ENCODE measurements around the gene BLZF1.

The BLZF1 gene

GRCh38 chr1:169345511-169345910 is 22.5 kb upstream of the BLZF1 start:
- H3K4me3 ChIP-seq (ENCODE audit: insufficient read depth, low read length, poor library complexity, severe bottlenecking), result no peak overlapping the region
- no peak for TF ChIP-seq CTCF (IDR thresholded peaks at IDR 0.05; ENCODE audit: insufficient read depth, low read length, poor library complexity, severe bottlenecking)
- TF ChIP-seq EZH2phosphoT487 (conservative IDR thresholded peaks at IDR 0.05; ENCODE audit: low read length), result no peak

GRCh38 chr1:169346036-169346589 is 21.9 kb upstream of the BLZF1 start:
- no peak overlapping the region for H3K27ac ChIP-seq (ENCODE audit: low read depth, low read length)
- H3K4me3 ChIP-seq (ENCODE audit: insufficient read depth, low read length, poor library complexity, severe bottlenecking), result no peak overlapping the region
- no peak overlapping the region for H2AFZ ChIP-seq (ENCODE audit: low read depth, low read length, severe bottlenecking)
- no peaks in the 10 kb centered on the region for H3K9me3 ChIP-seq (ENCODE audit: insufficient read depth, low read length)
- H3K27me3 ChIP-seq (ENCODE audit: low read length), result no peaks in the 10 kb centered on the region
- no peaks in the 10 kb centered on the region for H4K20me1 ChIP-seq (ENCODE audit: low read depth, low read length)
- no peak overlapping the region for H3K4me2 ChIP-seq (ENCODE audit: low read depth, low read length, poor library complexity, severe bottlenecking)
- no peaks in the 10 kb centered on the region for H3K9me2 ChIP-seq (replicated peaks; ENCODE audit: insufficient read depth, low read length)
- no peak overlapping the region for H3K9ac ChIP-seq (ENCODE audit: low read length)
- no peak for TF ChIP-seq CTCF (IDR thresholded peaks at IDR 0.05; ENCODE audit: insufficient read depth, low read length, poor library complexity, severe bottlenecking)
- TF ChIP-seq EZH2phosphoT487 (conservative IDR thresholded peaks at IDR 0.05; ENCODE audit: low read length), result no peak
- H3K79me2 ChIP-seq (ENCODE audit: insufficient read depth, low read length), result no peaks in the 10 kb centered on the region
- H3K36me3 ChIP-seq (ENCODE audit: low read length), result no peaks in the 10 kb centered on the region
- H3F3A ChIP-seq (ENCODE audit: insufficient read depth), result no peaks in the 10 kb centered on the region

More at GRCh38 chr1:169345511-169345910, 22.5 kb upstream of the BLZF1 start:
- Histone ChIP-seq H3K9me3 (ENCODE audit: insufficient read depth, low read length) (no peaks in the 10 kb centered on the region), H3K36me3 (ENCODE audit: low read length) (no peaks in the 10 kb centered on the region), H3K27ac (ENCODE audit: low read depth, low read length) (no peak overlapping the region), H3K9ac (ENCODE audit: low read length) (no peak overlapping the region), H4K20me1 (ENCODE audit: low read depth, low read length) (no peaks in the 10 kb centered on the region), H3K4me2 (ENCODE audit: low read depth, low read length, poor library complexity, severe bottlenecking) (no peak overlapping the region), H3K27me3 (ENCODE audit: low read length) (no peaks in the 10 kb centered on the region), H3K9me2 (replicated peaks; ENCODE audit: insufficient read depth, low read length) (no peaks in the 10 kb centered on the region), H3F3A (ENCODE audit: insufficient read depth) (no peaks in the 10 kb centered on the region), H3K79me2 (ENCODE audit: insufficient read depth, low read length) (no peaks in the 10 kb centered on the region), H2AFZ (ENCODE audit: low read depth, low read length, severe bottlenecking) (no peak overlapping the region)

- no peak overlapping the region for H2AFZ ChIP-seq (ENCODE audit: low read depth, low read length, severe bottlenecking)
- H3K36me3 ChIP-seq (ENCODE audit: low read length), result no peaks in the 10 kb centered on the region
- TF ChIP-seq CTCF (IDR thresholded peaks at IDR 0.05; ENCODE audit: insufficient read depth, low read length, poor library complexity, severe bottlenecking) (no peak), EZH2phosphoT487 (conservative IDR thresholded peaks at IDR 0.05; ENCODE audit: low read length) (no peak)
- no peaks in the 10 kb centered on the region for H3F3A ChIP-seq (ENCODE audit: insufficient read depth)
- no peak overlapping the region for H3K4me3 ChIP-seq (ENCODE audit: insufficient read depth, low read length, poor library complexity, severe bottlenecking)
- H4K20me1 ChIP-seq (ENCODE audit: low read depth, low read length), result no peaks in the 10 kb centered on the region
- no peak overlapping the region for H3K4me2 ChIP-seq (ENCODE audit: low read depth, low read length, poor library complexity, severe bottlenecking)
- H3K79me2 ChIP-seq (ENCODE audit: insufficient read depth, low read length), result no peaks in the 10 kb centered on the region
- H3K27me3 ChIP-seq (ENCODE audit: low read length), result no peaks in the 10 kb centered on the region
- no peaks in the 10 kb centered on the region for H3K9me2 ChIP-seq (replicated peaks; ENCODE audit: insufficient read depth, low read length)
- H3K9me3 ChIP-seq (ENCODE audit: insufficient read depth, low read length), result no peaks in the 10 kb centered on the region
- no peak overlapping the region for H3K9ac ChIP-seq (ENCODE audit: low read length)
- H3K27ac ChIP-seq (ENCODE audit: low read depth, low read length), result no peak overlapping the region
These were observed 20.2 kb upstream of the BLZF1 start for GRCh38 chr1:169347688-169348382.
